ENCODE measurements around the gene TRPV2.

- TF ChIP-seq EZH2phosphoT487 (IDR thresholded peaks at IDR 0.05; ENCODE audit: unreplicated experiment) (no peak), POLR2AphosphoS5 (IDR thresholded peaks at IDR 0.05; ENCODE audit: low read depth) (no peak), CREB1 (CRISPR knock-in tag; IDR thresholded peaks at IDR 0.05; ENCODE audit: low read depth) (no peak), JUNB (IDR thresholded peaks at IDR 0.05; ENCODE audit: unreplicated experiment) (no peak), EZH2 (IDR thresholded peaks at IDR 0.05; ENCODE audit: low read depth, unreplicated experiment) (no peak), STAT1 (IDR thresholded peaks at IDR 0.05; ENCODE audit: unreplicated experiment) (no peak), ZNF331 (CRISPR knock-in tag; IDR thresholded peaks at IDR 0.05; ENCODE audit: low read depth) (no peak), NANOG (IDR thresholded peaks at IDR 0.05; ENCODE audit: borderline replicate concordance) (no peak), ETS1 (IDR thresholded peaks at IDR 0.05) (no peak), ZNF114 (CRISPR knock-in tag; IDR thresholded peaks at IDR 0.05) (no peak)
- TF ChIP-seq, protein P1, sequence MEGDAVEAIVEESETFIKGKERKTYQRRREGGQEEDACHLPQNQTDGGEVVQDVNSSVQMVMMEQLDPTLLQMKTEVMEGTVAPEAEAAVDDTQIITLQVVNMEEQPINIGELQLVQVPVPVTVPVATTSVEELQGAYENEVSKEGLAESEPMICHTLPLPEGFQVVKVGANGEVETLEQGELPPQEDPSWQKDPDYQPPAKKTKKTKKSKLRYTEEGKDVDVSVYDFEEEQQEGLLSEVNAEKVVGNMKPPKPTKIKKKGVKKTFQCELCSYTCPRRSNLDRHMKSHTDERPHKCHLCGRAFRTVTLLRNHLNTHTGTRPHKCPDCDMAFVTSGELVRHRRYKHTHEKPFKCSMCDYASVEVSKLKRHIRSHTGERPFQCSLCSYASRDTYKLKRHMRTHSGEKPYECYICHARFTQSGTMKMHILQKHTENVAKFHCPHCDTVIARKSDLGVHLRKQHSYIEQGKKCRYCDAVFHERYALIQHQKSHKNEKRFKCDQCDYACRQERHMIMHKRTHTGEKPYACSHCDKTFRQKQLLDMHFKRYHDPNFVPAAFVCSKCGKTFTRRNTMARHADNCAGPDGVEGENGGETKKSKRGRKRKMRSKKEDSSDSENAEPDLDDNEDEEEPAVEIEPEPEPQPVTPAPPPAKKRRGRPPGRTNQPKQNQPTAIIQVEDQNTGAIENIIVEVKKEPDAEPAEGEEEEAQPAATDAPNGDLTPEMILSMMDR (conservative IDR thresholded peaks at IDR 0.05; ENCODE audit: low read depth in 2 of 2) = no peak
- TF ChIP-seq, protein P2, sequence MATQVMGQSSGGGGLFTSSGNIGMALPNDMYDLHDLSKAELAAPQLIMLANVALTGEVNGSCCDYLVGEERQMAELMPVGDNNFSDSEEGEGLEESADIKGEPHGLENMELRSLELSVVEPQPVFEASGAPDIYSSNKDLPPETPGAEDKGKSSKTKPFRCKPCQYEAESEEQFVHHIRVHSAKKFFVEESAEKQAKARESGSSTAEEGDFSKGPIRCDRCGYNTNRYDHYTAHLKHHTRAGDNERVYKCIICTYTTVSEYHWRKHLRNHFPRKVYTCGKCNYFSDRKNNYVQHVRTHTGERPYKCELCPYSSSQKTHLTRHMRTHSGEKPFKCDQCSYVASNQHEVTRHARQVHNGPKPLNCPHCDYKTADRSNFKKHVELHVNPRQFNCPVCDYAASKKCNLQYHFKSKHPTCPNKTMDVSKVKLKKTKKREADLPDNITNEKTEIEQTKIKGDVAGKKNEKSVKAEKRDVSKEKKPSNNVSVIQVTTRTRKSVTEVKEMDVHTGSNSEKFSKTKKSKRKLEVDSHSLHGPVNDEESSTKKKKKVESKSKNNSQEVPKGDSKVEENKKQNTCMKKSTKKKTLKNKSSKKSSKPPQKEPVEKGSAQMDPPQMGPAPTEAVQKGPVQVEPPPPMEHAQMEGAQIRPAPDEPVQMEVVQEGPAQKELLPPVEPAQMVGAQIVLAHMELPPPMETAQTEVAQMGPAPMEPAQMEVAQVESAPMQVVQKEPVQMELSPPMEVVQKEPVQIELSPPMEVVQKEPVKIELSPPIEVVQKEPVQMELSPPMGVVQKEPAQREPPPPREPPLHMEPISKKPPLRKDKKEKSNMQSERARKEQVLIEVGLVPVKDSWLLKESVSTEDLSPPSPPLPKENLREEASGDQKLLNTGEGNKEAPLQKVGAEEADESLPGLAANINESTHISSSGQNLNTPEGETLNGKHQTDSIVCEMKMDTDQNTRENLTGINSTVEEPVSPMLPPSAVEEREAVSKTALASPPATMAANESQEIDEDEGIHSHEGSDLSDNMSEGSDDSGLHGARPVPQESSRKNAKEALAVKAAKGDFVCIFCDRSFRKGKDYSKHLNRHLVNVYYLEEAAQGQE (IDR thresholded peaks at IDR 0.05; ENCODE audit: unreplicated experiment) = no peak
Measured at GRCh38 chr17:16459271-16459670, 43.9 kb downstream of the TRPV2 start.

Measured in GM23338 (cell line).